Hematopoietic multipotent progenitor cell treated with erythropoietin and hydrocortisone succinate and interleukin-3 and kit ligand, for 17 days (in vitro differentiated cells): ENCODE results near the gene SLCO1B1.

Source experiments
- DNase-seq: peaks from one replicate; pipeline ENCODE4 v3.0.0-alpha.2; 2015; ENCODE audit warnings: low spot score

Gene SLCO1B1

GRCh38 chr12:21220266-21220665 is 89.3 kb downstream of the SLCO1B1 start:
- DNase-seq = no peak

- no peak for DNase-seq
Measured at GRCh38 chr12:21221072-21221471, 90.1 kb downstream of the SLCO1B1 start.

DNA sequence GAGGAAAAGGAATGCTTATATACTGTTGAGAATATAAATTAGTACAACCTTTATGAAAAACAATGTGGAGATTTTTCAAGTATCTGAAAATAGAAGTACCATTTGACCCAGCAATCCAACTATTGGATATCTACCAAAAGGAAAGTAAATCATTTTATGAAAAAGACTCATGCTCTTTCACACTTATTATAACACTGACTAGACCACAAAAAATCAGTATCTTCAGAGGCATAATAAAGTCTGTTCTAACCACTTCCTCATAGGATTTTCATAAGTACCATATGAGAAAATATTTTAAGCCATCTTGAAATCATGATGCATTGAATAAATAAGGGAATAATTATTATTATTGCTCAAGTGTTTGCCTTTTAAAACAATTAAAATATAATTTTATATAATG is 90.8 kb downstream of the SLCO1B1 start:
- DNase-seq = no peak

GRCh38 chr12:21223930-21224329 is 92.9 kb downstream of the SLCO1B1 start:
- DNase-seq = no peak

GRCh38 chr12:21234395-21234794 is 103.4 kb downstream of the SLCO1B1 start:
- no peak for DNase-seq

- no peak for DNase-seq
Measured at GRCh38 chr12:21239866-21240265, 108.9 kb downstream of the SLCO1B1 start.

DNA sequence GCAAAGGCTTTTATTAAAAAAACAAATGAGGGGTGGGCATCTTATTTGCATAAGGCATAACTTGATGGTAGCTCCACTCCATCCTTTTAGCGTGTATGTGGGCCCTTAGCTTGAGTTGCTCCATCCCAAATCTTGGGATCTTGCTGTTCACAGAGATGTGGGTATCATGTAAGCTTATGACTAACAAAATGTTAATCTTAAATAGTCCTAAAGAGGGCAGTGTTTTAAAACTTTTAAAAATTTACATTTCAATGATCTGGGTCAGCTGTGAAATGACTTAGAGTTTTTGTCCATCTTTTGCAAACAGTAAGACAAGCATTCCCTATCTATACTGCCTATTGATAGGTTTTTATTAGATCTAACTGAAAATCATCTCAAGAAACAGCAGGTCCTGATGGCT is 117.7 kb downstream of the SLCO1B1 start:
- no peak for DNase-seq

DNA sequence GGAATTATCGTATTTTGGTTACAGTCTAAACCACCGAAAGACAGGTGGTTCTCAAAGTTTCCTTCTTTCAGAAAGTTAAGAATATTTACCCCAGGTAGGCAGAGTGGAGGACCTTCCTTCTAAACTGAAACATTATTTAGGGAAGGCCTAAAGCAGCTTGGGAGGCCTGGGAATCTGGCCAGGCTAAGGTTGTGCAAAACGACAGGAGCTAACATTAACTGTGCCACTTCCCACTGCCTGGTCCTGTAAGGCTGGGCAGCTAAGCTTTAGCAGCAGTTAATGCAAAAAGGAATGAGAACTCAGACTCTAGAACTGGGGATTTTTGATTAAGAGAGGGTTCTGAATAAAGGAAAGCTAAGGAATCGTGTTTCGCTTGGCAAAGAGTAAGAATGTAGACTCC is 121.1 kb downstream of the SLCO1B1 start:
- DNase-seq = no peak

- DNase-seq = no peak
Measured at GRCh38 chr12:21257172-21257571, 126.2 kb downstream of the SLCO1B1 start.

GRCh38 chr12:21264232-21264631 is 133.2 kb downstream of the SLCO1B1 start:
- no peak for DNase-seq

DNA sequence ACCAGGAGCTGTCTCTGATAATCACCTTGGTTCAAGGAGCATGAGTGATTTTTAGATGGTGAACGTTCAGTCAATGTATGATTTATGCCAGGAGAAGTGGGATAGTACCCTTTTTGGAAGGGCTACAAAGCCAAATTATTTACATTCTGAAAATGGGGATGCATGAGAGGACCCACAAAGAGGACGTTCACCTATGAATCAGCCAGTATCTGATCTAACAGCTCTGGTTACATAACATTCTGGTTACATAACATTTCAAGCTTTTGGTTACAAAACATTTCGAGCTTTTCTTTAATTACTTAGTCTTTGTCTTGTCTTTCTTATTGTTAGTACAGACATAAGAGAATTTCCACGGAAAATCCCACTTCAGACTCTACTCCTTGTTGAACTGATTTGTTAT is 134.9 kb downstream of the SLCO1B1 start:
- no peak for DNase-seq

DNA sequence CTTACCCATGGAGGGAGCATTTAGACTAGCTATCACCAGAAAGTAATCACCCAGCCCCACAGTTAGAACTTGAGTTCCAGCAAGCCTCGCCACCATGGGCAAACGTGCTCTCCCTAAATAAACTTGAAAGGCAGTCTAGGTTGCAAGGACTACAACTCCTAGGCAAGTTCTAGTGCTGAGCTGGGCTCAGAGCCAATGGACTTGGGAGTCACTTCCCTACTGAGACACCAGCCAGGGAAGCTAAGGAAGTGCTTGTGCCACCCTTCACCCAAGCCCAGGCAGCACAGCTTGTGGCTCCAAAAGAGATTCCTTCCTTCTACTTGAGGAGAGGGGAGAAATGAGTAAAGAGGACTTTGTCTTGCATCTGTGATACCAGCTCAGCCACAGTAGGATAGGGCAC is 145.8 kb downstream of the SLCO1B1 start:
- DNase-seq = no peak
